GM21528 (cell line): ENCODE data around the gene SKAP2.
A peak's percentile ranks its signal among the peaks of the same experiment; 100 is the strongest.

Experiments
- ATAC-seq: cut with Tn5 transposase; IDR thresholded peaks from one replicate; pipeline ENCODE4 v1.9.1; 2021; ENCODE audit warnings: mild to moderate bottlenecking, moderate library complexity; ENCODE audit not compliant: unreplicated experiment, low FRiP score

The SKAP2 gene

DNA sequence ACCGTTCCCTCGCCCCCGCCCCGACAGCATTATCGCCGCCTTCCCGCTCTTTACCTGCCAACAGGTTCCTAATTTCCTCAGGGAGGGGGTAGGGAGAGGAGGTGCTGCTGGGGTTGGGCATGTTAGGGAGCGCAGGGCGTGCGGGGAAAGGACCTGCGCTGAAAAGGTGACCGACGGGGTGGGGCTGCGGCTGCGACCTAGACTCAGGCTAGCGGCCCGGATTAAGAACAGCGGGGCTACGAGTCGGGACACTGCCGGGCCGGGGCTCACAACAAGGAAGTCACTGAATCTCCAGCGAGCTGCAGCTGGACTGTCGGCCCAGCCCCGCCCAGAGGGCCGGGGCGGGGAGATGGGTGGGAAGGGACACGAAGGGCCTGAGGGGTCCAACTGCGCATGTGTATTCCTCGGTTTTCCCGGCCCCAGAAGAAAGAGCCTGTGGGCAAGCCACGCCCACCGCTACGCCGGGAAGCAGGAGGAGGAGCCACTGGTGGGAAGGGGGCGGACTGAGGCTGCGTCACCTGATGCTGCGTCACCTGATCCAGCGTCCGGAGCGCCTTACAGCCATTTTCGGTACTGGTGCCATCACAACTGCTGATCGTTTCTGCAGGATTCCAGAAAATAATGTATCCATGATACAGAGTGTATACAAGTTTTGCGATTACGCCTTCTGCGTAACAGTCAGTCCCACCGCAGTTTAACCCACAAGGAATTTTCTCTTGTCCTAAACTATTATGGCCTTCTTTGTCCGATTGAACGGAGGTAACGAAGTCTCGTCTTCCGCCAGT is at the start of gene SKAP2:
TSS of gene SKAP2 (minus strand) at position 282 of the 785 bp plus-strand sequence. CDS start at position 121, 161 bp downstream.
- peak; percentile 95 for ATAC-seq

GRCh38 chr7:26912933-26913536 is 48.6 kb upstream of the SKAP2 start:
- ATAC-seq = no peak

GRCh38 chr7:26912338-26912737 is 47.9 kb upstream of the SKAP2 start:
- ATAC-seq = no peak

GRCh38 chr7:26910221-26910620 is 45.8 kb upstream of the SKAP2 start:
- no peak for ATAC-seq

- no peak for ATAC-seq
These were observed 35.9 kb upstream of the SKAP2 start for GRCh38 chr7:26900251-26900650.

DNA sequence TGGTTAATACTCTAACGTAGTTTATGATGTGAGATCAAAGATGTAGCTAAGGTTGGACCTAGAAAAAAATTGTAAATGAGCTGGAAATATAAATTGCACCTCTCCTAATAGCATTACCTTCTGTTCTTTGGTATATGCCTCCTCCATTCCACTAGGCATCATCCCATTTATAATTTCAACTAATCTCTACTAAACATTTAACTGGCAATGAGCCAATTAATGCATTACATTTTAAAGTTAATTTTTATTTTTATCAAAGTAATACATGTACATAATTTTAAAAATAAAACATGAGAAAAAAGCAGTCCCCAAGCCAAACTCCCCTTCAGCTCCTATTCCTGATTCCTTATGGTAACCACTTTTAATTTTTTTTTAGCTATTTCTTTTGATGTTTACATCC is 35.1 kb upstream of the SKAP2 start:
- no peak for ATAC-seq

DNA sequence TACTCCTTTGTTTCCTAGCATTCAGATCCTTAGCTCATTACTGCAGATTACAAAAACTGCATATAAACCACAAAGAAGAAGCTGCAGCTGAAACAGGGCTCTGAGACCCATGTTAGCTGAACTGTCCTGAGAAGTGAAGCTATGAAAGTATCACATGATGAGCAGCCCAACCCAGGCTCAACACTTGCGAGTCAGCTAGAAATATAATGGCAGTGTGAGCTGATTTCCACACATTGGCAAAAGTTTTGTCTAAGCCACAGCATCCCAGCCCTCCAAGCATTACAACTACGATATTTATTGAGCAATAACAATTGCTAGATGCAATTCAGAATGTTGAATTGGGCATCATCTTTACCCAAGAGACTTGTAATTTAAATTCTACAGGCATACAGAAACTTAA is 34.5 kb upstream of the SKAP2 start:
- no peak for ATAC-seq

GRCh38 chr7:26897928-26898327 is 33.5 kb upstream of the SKAP2 start:
- ATAC-seq = no peak

DNA sequence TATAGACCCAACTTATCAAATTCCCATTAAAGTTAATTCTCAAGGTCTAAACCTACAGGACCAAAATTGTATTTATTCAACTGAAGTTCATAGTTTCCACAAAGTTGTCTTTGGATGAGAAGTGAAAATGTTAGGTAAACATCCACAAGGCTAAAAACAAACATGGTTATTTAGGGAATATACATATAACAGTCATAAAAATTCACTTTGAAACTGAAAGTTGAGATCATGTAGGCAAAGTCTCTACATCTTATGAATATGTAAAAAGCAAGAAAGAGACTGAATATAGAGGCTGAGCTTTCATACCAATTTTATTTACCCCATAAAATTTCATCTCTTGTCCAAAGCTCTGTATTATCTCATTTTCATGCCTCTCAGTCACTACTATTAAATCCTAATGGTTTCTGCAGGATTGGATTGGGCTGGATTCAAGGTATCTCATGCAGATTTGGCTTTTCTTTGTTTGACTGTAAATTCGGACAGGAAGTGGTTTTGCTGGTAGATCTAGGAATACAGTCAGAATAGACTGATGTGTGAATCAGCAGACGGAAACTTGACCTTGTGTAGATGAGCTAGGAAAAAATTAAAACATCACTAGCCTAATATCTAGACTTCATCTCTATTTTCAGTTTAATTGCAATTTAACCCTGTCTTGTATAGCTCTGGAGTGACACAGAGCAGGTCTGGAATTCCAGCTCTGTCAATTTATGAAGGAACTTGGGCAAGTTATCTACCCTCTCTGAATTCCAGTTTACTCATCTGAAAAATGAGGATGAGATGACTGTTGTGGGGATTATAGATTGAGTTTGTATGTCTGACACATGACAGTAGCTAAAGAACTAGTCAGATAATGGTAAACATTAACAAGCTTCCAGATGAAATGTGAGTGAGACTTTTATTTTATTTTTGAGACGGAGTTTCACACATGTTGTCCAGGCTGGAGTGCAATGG is 27.3 kb upstream of the SKAP2 start:
- ATAC-seq = no peak

GRCh38 chr7:26880852-26881251 is 16.5 kb upstream of the SKAP2 start:
- ATAC-seq = no peak

- no peak for ATAC-seq
These were observed 15.3 kb upstream of the SKAP2 start for GRCh38 chr7:26879671-26880070.

GRCh38 chr7:26868841-26869495 is 4.6 kb upstream of the SKAP2 start:
- ATAC-seq = no peak

GRCh38 chr7:26865094-26865388 is 651 bp upstream of the SKAP2 start:
- peak; percentile 55 for ATAC-seq

DNA sequence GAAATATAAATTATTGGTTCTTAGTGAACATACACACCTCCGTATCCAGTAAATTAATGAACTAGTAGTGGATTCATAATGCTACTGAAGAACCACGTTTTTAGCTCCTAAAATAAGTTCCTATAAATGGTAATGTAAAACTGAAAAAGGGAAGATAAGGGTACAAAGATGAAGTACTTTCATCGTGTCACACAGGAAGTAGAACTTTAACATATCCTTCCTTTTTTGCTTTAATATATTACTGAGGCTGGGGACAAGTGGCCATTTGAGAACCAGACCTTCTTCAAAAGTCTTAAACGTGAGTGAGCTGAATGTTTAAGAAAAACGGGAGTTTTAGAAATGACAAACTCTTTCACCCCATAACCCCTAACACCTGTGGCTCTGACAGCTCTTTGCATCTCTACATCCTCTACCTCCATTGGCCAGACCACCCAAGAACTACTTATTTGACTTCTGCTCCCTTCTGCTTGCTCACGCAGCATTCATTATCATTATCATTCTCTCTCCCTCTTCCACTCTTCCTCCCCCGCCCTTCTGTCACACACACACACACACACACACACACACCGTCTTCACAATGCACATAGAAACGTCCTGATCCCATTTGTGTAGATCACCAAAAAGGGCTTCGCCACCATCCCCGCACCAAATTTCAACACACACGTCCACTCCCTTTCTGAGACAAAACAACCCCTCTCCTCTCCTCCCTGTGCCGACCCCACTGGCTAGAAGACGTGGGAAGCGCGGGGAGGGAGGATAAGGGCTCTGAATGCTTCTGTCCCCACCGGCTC is 677 bp downstream of the SKAP2 start:
- ATAC-seq = peak; percentile 35

- ATAC-seq = no peak
These were observed 1.6 kb downstream of the SKAP2 start for GRCh38 chr7:26862834-26863233.

DNA sequence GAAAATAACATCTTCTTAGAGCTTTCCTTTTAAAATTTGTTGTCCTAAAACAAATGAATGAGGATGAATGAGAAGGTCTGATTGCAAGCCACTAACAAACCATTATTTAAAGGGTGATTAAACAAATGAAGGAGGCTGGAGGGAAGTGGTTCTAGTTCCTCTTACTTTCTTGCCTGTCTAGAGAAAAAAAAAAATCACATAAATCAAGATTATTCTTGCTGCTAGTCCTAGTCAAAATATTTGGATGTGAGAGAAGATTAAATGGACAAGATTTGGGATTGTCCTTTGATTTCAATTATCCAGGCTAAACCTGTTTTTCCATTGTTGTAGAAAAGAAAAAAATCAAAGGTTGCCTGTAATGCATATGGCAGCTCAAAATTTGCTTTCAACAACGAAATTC is 3.3 kb downstream of the SKAP2 start:
- ATAC-seq = no peak

DNA sequence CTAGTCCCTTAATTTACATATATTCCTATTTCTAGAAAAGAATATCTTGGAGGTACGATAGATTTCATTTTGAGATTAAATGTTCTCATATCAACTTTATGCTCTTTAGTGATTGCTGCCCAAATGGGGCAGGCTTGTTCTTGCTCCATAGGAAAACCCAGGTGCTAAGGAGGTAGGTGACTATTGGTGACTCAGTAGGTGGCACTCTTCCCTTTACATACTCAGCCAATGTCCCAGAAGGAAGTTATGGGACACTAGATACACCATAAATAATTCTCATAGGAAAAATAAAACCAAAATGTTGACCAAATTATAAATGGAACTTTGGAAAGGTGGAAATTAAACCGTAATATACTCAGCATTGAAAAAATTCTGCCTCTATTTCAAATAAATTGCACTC is 4.0 kb downstream of the SKAP2 start:
- ATAC-seq = no peak

DNA sequence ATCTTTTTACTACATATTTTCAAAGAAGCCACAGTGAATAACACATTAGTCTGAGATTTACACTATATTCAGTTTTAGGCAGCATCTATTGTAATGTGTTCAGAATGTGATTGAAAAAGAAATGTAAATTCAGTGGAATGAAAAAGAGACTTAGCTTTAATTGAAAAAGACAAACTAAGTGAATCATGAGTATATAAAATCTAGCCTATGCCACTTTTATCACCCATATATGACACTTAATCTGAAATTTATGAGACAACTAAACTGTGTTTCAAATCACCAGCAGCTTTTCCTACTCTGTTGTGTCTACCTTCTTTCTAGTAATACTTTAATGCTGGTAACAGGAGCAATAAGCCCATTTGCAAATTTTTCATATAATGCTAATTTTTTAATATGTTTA is 4.7 kb downstream of the SKAP2 start:
- ATAC-seq = no peak

- no peak for ATAC-seq
These were observed 5.7 kb downstream of the SKAP2 start for GRCh38 chr7:26858735-26859134.

- ATAC-seq = no peak
These were observed 6.1 kb downstream of the SKAP2 start for GRCh38 chr7:26858241-26858715.
